Smooth muscle cell (in vitro differentiated cells): ENCODE measurements around the gene PSMD6. TPM values are rescaled to one million over a fixed set of nuclear protein-coding genes. Genes with fewer than 3 reads are reported as not detected.

Source experiments
- DNase-seq: peaks from one replicate; lab custom pipeline; 2025; ENCODE audit not compliant: unreplicated experiment; lab: John Stamatoyannopoulos, UW
- H2AFZ ChIP-seq: fragments of 200-600 bp; sonication (generic); 2 replicates; pipeline ENCODE4 v1.6.0; 2016; ENCODE audit warnings: antibody characterized with exemption, low read depth, mild to moderate bottlenecking
- H3F3A ChIP-seq: fragments of 200-600 bp; sonication (generic); 2 replicates; pipeline ENCODE4 v1.6.0; 2017; ENCODE audit warnings: antibody characterized with exemption, low read depth
- H3K27ac ChIP-seq: fragments of 200-600 bp; sonication (generic); 2 replicates; pipeline ENCODE4 v1.5.1; 2016; ENCODE audit warnings: low read depth, mild to moderate bottlenecking
- H3K27me3 ChIP-seq: fragments of 200-600 bp; sonication (generic); 2 replicates; pipeline ENCODE4 v1.6.1; 2016; ENCODE audit warnings: low read depth, mild to moderate bottlenecking
- H3K36me3 ChIP-seq: fragments of 200-600 bp; sonication (generic); 2 replicates; pipeline ENCODE4 v1.5.1; 2016; ENCODE audit warnings: low read depth
- H3K4me1 ChIP-seq: fragments of 200-600 bp; sonication (generic); 2 replicates; pipeline ENCODE4 v1.5.1; 2016; ENCODE audit warnings: low read depth
- H3K4me2 ChIP-seq: fragments of 200-600 bp; sonication (generic); 2 replicates; pipeline ENCODE4 v1.6.0; 2016; ENCODE audit warnings: mild to moderate bottlenecking
- H3K4me3 ChIP-seq: fragments of 200-600 bp; sonication (generic); 2 replicates; pipeline ENCODE4 v1.5.1; 2016; ENCODE audit warnings: mild to moderate bottlenecking
- H3K79me2 ChIP-seq: fragments of 200-600 bp; sonication (generic); 2 replicates; pipeline ENCODE4 v1.6.0; 2016; ENCODE audit warnings: low read depth, mild to moderate bottlenecking
- H3K9ac ChIP-seq: fragments of 200-600 bp; sonication (generic); 2 replicates; pipeline ENCODE4 v1.6.0; 2016; ENCODE audit warnings: low read depth
- H3K9me3 ChIP-seq: fragments of 200-600 bp; sonication (generic); replicated peaks from 2 replicates; pipeline ENCODE4 v1.5.1; 2016; ENCODE audit warnings: low read depth
- H4K20me1 ChIP-seq: fragments of 200-600 bp; sonication (generic); 2 replicates; pipeline ENCODE4 v1.6.0; 2016; ENCODE audit warnings: low read depth
- CTCF ChIP-seq: fragments of 200-600 bp; sonication (generic); IDR thresholded peaks from 2 replicates; pipeline ENCODE4 v1.5.1; 2017; ENCODE audit warnings: borderline replicate concordance, mild to moderate bottlenecking, antibody characterized with exemption; ENCODE audit not compliant: insufficient read depth, poor library complexity, severe bottlenecking
- WGBS: methylation state at CpG from one replicate; pipeline ENCODE4 v1.1.7; 2016; ENCODE audit warnings: low lambda C conversion rate; 5-methylcytosine and 5-hydroxymethylcytosine counted together
- polyA plus RNA-seq: library from polyadenylated mRNA; unstranded; fragments of >200 nt; fragmentation: Nextera tagmentation; extraction: Ambion mirVana; gene quantifications from 2 replicates; pipeline ENCODE4 v1.2.1, GENCODE V29; 2016
- total RNA-seq: library from RNA; depleted of rRNA; stranded (reverse); fragments of >200 nt; gene quantifications from 2 replicates; pipeline ENCODE4 v1.2.3, GENCODE V29; 2014

The PSMD6 gene
- total and polyA plus RNA-seq, 2 experiments from 2014 or later, result 109 to 119 TPM

- Histone ChIP-seq H3F3A (peaks cover 12% of the 10 kb centered on the region), H3K9me3 (no peaks in the 10 kb centered on the region), H3K4me2 (peak overlapping the region; percentile 70), H3K4me3 (no peak overlapping the region), H3K27ac (peak overlapping the region; percentile 48), H3K27me3 (no peaks in the 10 kb centered on the region), H2AFZ (no peak overlapping the region), H3K9ac (peak overlapping the region; percentile 14), H3K79me2 (peaks cover 11% of the 10 kb centered on the region), H4K20me1 (peaks cover 84% of the 10 kb centered on the region), H3K36me3 (peaks cover 5% of the 10 kb centered on the region), H3K4me1 (peaks cover 54% of the 10 kb centered on the region)
- DNase-seq, result no peak
- 60% methylated on average over 4 of the region's 4 CpGs for WGBS
- no peak for TF ChIP-seq CTCF
These were observed 47.0 kb downstream of the PSMD6 start for GRCh38 chr3:63976161-63976871.

- no peak overlapping the region for H3K4me3 ChIP-seq
- H3F3A ChIP-seq, result peaks cover 12% of the 10 kb centered on the region
- TF ChIP-seq CTCF, result no peak
- H3K4me1 ChIP-seq, result peaks cover 59% of the 10 kb centered on the region
- H3K27ac ChIP-seq, result peak overlapping the region; percentile 48
- H3K4me2 ChIP-seq, result peak overlapping the region; percentile 70
- no peak overlapping the region for H2AFZ ChIP-seq
- no peak for DNase-seq
- peaks cover 5% of the 10 kb centered on the region for H3K36me3 ChIP-seq
- H3K9me3 ChIP-seq, result no peaks in the 10 kb centered on the region
- H3K79me2 ChIP-seq, result peaks cover 15% of the 10 kb centered on the region
- 78% methylated on average over 3 of the region's 3 CpGs for WGBS
- peak overlapping the region; percentile 14 for H3K9ac ChIP-seq
- H3K27me3 ChIP-seq, result no peaks in the 10 kb centered on the region
- H4K20me1 ChIP-seq, result peaks cover 86% of the 10 kb centered on the region
These were observed 47.6 kb downstream of the PSMD6 start for GRCh38 chr3:63975723-63976122.

GRCh38 chr3:63974451-63974850 lies 48.8 kb downstream of the PSMD6 start:
- peaks cover 72% of the 10 kb centered on the region for H3K4me1 ChIP-seq
- H3K9me3 ChIP-seq, result no peaks in the 10 kb centered on the region
- no peak overlapping the region for H3K4me3 ChIP-seq
- H3K4me2 ChIP-seq, result no peak overlapping the region
- no peaks in the 10 kb centered on the region for H3K27me3 ChIP-seq
- H3K9ac ChIP-seq, result no peak overlapping the region
- H3K27ac ChIP-seq, result no peak overlapping the region
- peaks cover 12% of the 10 kb centered on the region for H3F3A ChIP-seq
- no peak for TF ChIP-seq CTCF
- H2AFZ ChIP-seq, result no peak overlapping the region
- peaks cover 93% of the 10 kb centered on the region for H4K20me1 ChIP-seq
- 74% methylated on average over 1 of the region's 1 CpG for WGBS
- no peak for DNase-seq
- no peaks in the 10 kb centered on the region for H3K36me3 ChIP-seq
- H3K79me2 ChIP-seq, result peaks cover 15% of the 10 kb centered on the region

GRCh38 chr3:63973406-63973805 lies 49.9 kb downstream of the PSMD6 start:
- TF ChIP-seq CTCF, result no peak
- H3K4me2 ChIP-seq, result no peak overlapping the region
- no peak overlapping the region for H3K27ac ChIP-seq
- peaks cover 15% of the 10 kb centered on the region for H3F3A ChIP-seq
- 94% methylated on average over 8 of the region's 8 CpGs for WGBS
- H3K4me3 ChIP-seq, result no peak overlapping the region
- H2AFZ ChIP-seq, result no peak overlapping the region
- no peak for DNase-seq
- H3K27me3 ChIP-seq, result no peaks in the 10 kb centered on the region
- H3K79me2 ChIP-seq, result peaks cover 11% of the 10 kb centered on the region
- H4K20me1 ChIP-seq, result peaks cover 93% of the 10 kb centered on the region
- no peaks in the 10 kb centered on the region for H3K36me3 ChIP-seq
- H3K9ac ChIP-seq, result no peak overlapping the region
- H3K4me1 ChIP-seq, result peaks cover 79% of the 10 kb centered on the region
- no peaks in the 10 kb centered on the region for H3K9me3 ChIP-seq
